ENCODE results near the gene DPF3. TPM values are rescaled to one million over a fixed set of nuclear protein-coding genes. Genes with fewer than 3 reads are reported as not detected.

Gene DPF3
- total RNA-seq, 4 donors from 2014 or later = 0.39 to 3.4 (median 1.6) TPM

GRCh38 chr14:72924337-72924736 lies 30.4 kb upstream of the DPF3 start:
- 59% methylated on average over 5 of the region's 5 CpGs for WGBS
- TF ChIP-seq POLR2AphosphoS5 (IDR thresholded peaks at IDR 0.05) (no peak), CTCF (IDR thresholded peaks at IDR 0.05) (no peak), EP300 (IDR thresholded peaks at IDR 0.05) (no peak), POLR2A (IDR thresholded peaks at IDR 0.05) (no peak)

DNA sequence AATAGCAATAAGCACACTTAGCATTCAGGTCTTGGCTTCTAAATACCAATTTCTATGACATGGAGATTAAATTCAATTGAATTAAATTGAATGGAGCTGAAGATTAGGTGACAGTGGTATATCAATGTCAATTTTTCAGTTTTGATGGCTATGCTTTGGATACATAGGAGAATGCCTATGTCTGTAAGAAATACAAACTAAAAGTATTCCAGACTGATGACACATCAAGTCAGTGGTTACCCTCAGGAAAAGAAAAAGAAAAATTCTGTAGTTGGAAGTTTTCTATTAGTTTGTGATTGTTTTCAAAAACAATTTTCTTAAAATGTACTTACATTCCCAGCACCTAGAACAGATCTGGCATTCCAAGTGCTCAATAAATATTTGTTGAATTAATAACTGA lies 27.5 kb upstream of the DPF3 start:
- DNase-seq (ENCODE audit: low spot score in 2 of 2) = no peak
- H3K27me3 ChIP-seq = peaks cover 4% of the 10 kb centered on the region
- H3K27ac ChIP-seq = no peak overlapping the region
- no peaks in the 10 kb centered on the region for H3K9me3 ChIP-seq
- no peak overlapping the region for H3K4me3 ChIP-seq
- TF ChIP-seq POLR2A (IDR thresholded peaks at IDR 0.05) = no peak
- TF ChIP-seq CTCF (IDR thresholded peaks at IDR 0.05) = no peak
- TF ChIP-seq EP300 (IDR thresholded peaks at IDR 0.05) = no peak
- TF ChIP-seq POLR2AphosphoS5 (IDR thresholded peaks at IDR 0.05) = no peak
- peaks cover 9% of the 10 kb centered on the region for H3K4me1 ChIP-seq
- H3K36me3 ChIP-seq = no peaks in the 10 kb centered on the region

More at GRCh38 chr14:72924337-72924736, 30.4 kb upstream of the DPF3 start:
- H3K27me3 ChIP-seq = peaks cover 4% of the 10 kb centered on the region
- no peak overlapping the region for H3K4me3 ChIP-seq
- no peaks in the 10 kb centered on the region for H3K9me3 ChIP-seq
- H3K36me3 ChIP-seq = no peaks in the 10 kb centered on the region
- DNase-seq (ENCODE audit: low spot score in 2 of 2) = no peak
- H3K27ac ChIP-seq = no peak overlapping the region
- peaks cover 12% of the 10 kb centered on the region for H3K4me1 ChIP-seq

GRCh38 chr14:72920008-72920407 lies 26.1 kb upstream of the DPF3 start:
- no peak for DNase-seq (ENCODE audit: low spot score in 2 of 2)
- Histone ChIP-seq H3K27me3 (peaks cover 4% of the 10 kb centered on the region), H3K4me3 (no peak overlapping the region), H3K36me3 (no peaks in the 10 kb centered on the region), H3K4me1 (no peaks in the 10 kb centered on the region), H3K27ac (no peak overlapping the region), H3K9me3 (no peaks in the 10 kb centered on the region)
- 78% methylated on average over 2 of the region's 2 CpGs for WGBS
- TF ChIP-seq POLR2AphosphoS5 (IDR thresholded peaks at IDR 0.05) (no peak), EP300 (IDR thresholded peaks at IDR 0.05) (no peak), POLR2A (IDR thresholded peaks at IDR 0.05) (no peak), CTCF (IDR thresholded peaks at IDR 0.05) (no peak)

DNA sequence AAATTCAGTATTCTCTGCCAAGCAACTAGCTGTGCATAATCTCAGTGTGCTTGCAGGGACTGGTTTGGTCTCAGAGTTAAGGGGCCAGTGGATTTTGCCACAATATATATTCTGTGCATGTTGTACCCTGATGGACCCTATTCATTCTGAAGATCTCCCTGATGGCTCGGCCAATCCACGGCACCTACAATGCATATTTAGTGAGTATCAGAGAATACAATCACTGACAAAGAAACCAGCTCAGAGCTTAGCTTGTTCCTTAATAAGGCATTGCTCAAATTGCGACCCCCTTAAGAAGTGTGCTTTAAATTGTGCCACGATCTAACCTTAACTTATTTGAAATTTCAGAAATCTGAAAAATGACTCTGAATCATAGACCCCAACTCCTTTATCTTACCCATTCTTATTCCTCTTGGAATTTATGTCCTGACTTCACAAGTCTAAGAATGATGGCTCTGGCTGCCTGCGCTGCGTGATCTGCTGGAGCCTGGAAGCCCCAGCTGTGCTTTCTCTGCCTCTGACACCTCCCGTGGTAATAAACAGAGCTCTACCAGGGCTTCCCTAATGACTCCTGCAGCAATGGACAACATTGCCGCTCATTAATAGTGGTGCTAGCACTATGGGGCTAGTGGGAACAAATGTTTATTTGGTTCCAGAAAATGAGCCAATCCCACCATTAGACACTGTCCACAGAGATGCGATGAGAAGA lies 23.3 kb upstream of the DPF3 start:
- Histone ChIP-seq H3K27ac (no peak overlapping the region), H3K9me3 (no peaks in the 10 kb centered on the region), H3K4me1 (no peaks in the 10 kb centered on the region), H3K27me3 (peaks cover 4% of the 10 kb centered on the region), H3K4me3 (no peak overlapping the region), H3K36me3 (no peaks in the 10 kb centered on the region)
- 71% methylated on average over 9 of the region's 9 CpGs for WGBS
- TF ChIP-seq POLR2A (IDR thresholded peaks at IDR 0.05) (no peak), CTCF (IDR thresholded peaks at IDR 0.05) (no peak), POLR2AphosphoS5 (IDR thresholded peaks at IDR 0.05) (no peak), EP300 (IDR thresholded peaks at IDR 0.05) (no peak)
- no peak for DNase-seq (ENCODE audit: low spot score in 2 of 2)

DNA sequence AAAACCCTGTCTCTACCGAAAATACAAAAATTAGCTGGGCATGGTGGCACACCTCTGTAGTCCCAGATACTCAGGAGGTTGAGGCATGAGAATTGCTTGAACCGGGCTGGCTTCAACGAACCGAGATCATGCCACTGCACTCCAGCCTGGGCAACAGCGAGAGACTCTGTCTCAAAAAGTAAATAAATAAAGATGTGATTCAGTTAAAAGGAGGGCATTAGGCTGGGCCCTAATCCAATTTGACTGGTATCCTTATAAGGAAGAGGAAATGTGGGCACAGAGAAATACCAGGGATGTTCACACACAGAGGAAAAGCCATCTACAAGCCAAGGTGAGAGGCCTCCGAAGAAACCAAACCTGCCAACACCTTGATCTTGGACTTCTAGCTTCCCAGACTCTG lies 22.3 kb upstream of the DPF3 start:
- TF ChIP-seq CTCF (IDR thresholded peaks at IDR 0.05) (no peak), POLR2AphosphoS5 (IDR thresholded peaks at IDR 0.05) (no peak), EP300 (IDR thresholded peaks at IDR 0.05) (no peak), POLR2A (IDR thresholded peaks at IDR 0.05) (no peak)
- Histone ChIP-seq H3K36me3 (no peaks in the 10 kb centered on the region), H3K27ac (no peak overlapping the region), H3K4me1 (no peaks in the 10 kb centered on the region), H3K9me3 (no peaks in the 10 kb centered on the region), H3K27me3 (peaks cover 4% of the 10 kb centered on the region), H3K4me3 (no peak overlapping the region)
- 67% methylated on average over 6 of the region's 6 CpGs for WGBS
- no peak for DNase-seq (ENCODE audit: low spot score in 2 of 2)

Data from suprapubic skin (tissue), 4 donors.